Myocyte (in vitro differentiated cells): ENCODE measurements around the gene MCM9. TPM values are rescaled to one million over a fixed set of nuclear protein-coding genes. Genes with fewer than 3 reads are reported as not detected.
A peak's percentile ranks its signal among the peaks of the same experiment; 100 is the strongest.

Source experiments
- DNase-seq: peaks from one replicate; pipeline ENCODE4 v3.0.0-alpha.2; 2012; ENCODE audit warnings: low read depth
- polyA plus RNA-seq: library from polyadenylated mRNA; unstranded; fragments of >200 nt; gene quantifications from one replicate; pipeline ENCODE4 v1.2.1, GENCODE V29; 2012; ENCODE audit warnings: missing spikeins
- total RNA-seq: library from RNA; depleted of rRNA; stranded (reverse); fragments of >200 nt; gene quantifications from 2 replicates; pipeline ENCODE4 v1.2.3, GENCODE V29; 2014

Gene MCM9
- total RNA-seq, result 11.5 and 18.5 TPM in 2 replicates
- 6.5 TPM for polyA plus RNA-seq

GRCh38 chr6:118934461-118935330 lies at the start of gene MCM9:
MCM9 (minus strand) TSS chr6:118935159; CDS start chr6:118931723, 3,436 bp downstream.
- DNase-seq, result peak; percentile 96

GRCh38 chr6:118984342-118984741 lies 49.4 kb upstream of the MCM9 start:
- DNase-seq, result no peak

GRCh38 chr6:118982575-118982911 lies 47.6 kb upstream of the MCM9 start:
- DNase-seq, result no peak

DNA sequence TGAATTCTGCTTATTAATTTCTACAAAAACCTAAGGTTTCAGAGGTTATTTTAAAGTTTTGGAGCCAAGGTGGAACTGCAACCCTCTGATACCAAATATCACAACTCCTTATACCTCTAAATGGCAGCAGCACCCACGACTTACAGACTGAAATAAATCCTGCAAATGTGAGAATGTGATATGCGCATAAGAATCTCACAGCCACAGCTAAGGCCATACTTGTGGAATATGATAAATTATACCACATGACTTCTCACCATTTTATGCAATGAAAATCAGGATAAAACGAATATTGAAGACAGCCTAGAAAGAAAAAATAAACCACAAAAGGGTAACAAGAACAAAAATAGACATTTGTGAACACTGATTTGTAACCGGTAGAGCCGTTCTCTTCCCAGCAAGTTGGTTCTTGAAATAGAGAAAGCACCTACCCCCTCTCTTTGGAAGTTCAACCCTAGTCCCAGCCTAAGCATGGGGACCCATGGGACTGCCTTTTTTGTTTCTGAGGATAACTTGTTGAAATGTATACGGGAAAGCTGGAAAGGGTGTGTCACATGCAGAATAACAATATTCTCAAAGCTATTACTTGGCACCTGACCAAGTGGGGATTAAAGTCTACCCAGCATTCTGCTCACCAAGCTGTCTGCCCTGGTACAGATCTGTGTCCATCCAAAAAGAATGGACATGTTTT lies 47.1 kb upstream of the MCM9 start:
- DNase-seq, result peak; percentile 10

- DNase-seq, result peak; percentile 59
These were observed 45.1 kb upstream of the MCM9 start for GRCh38 chr6:118980063-118980462.

DNA sequence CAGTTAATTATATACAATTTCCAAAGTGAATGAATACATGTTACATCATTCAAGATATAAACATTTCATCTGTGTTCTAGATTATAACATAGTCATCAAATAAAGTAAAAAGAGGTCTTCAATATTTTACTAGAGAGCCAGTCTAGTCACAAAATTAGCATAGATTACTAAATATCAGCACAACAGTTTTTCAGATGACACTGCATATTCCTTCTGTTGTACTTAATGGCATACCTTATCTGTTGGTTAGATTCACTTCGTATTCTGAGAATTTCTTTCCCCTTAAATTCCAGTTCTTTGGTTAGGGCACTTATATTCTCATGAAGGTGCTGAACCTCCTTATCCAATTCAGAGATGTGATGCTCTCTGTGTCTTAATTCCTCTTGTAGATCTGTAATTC lies 39.8 kb upstream of the MCM9 start:
- no peak for DNase-seq

- DNase-seq, result no peak
These were observed 36.7 kb upstream of the MCM9 start for GRCh38 chr6:118971682-118972081.

- no peak for DNase-seq
These were observed 35.9 kb upstream of the MCM9 start for GRCh38 chr6:118970866-118971265.

DNA sequence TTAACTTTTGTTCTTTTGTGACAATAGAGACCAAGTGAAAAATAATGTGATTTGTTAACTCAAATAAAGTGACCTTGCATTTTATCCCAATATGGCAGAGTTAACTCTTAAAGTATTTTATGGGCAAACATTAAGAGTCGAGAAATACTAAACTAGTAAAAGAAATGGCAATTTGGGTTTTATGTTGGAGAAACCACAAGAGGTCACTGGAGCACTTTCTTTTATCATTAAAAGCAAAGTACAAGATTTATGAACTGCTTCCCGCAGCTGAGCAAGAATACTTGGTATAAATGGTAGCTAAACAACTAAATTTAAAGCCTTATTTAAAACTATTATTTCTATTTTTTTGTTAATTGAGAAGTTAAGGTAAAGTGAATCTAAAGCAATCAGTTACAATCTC lies 33.5 kb upstream of the MCM9 start:
- DNase-seq, result peak; percentile 59

GRCh38 chr6:118967239-118967638 lies 32.3 kb upstream of the MCM9 start:
- DNase-seq, result no peak

DNA sequence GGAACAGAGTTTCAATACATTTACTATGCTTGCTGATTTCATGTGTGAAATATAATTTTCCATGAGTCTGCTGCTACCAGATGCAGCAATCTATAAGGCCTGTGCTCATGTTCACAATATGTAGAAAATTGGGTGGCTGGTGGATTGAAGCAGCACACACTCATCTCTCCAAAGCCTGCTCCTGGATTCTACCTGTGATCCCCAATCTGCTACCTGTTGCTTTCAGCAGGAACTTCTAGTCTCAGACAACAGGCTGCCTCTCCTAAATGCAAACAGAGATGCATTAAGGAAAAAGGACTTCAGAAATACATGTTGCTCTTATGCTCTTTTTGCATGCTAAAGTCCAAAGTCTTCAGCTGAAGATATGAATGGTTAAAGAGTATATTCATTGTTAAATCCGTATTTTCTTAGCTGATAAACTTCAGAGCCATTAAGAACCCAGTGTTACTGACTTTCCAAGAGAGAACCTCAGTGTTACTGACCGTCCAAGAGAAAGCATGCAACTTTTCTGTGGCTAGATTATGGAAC lies 30.9 kb upstream of the MCM9 start:
- DNase-seq, result no peak

DNA sequence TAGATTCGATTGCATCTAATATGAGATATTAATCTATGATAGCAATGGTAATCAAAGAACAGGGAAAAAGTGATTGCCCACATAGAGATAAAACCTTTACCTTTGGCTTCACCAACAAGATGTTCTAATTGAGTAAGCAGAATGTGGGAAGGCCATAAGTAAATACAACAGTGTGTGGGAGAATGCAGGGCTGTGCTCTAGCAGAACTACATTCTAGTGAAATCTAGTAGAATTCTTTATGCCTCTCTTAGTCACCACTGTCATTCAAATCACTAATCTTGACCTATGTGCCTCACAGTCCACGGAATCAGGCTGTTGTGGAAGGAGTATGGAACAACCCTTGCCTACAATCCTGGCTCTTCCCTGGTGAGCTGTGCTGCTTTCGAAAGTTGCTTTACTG lies 30.4 kb upstream of the MCM9 start:
- no peak for DNase-seq

- peak; percentile 22 for DNase-seq
These were observed 28.0 kb upstream of the MCM9 start for GRCh38 chr6:118963003-118963402.

GRCh38 chr6:118959903-118960302 lies 24.9 kb upstream of the MCM9 start:
- DNase-seq, result no peak

DNA sequence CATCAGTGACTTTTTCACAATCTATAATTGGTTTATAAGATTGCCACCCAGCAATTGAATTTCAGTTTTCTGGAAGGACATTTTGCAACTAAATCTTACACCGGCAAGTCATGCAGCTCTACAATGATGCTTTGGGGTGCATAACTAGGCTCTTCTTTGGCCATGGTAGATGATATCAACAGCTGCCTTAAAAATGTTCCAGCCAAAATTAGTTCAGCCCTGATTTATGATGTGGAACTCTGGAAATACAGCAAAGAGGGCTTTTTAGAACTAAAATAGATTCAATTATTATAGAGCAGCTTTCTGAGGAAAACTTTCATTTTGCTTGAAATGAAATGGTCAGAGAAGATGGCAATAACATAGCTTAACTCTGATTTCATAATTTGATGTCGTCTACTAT lies 18.4 kb upstream of the MCM9 start:
- DNase-seq, result peak; percentile 16

- DNase-seq, result no peak
These were observed 17.7 kb upstream of the MCM9 start for GRCh38 chr6:118952683-118953082.

- no peak for DNase-seq
These were observed 10.3 kb upstream of the MCM9 start for GRCh38 chr6:118945217-118945616.

GRCh38 chr6:118940770-118941169 lies 5.8 kb upstream of the MCM9 start:
- peak; percentile 28 for DNase-seq

- DNase-seq, result no peak
These were observed 4.7 kb upstream of the MCM9 start for GRCh38 chr6:118939683-118940082.

GRCh38 chr6:118935978-118936703 lies 1.2 kb upstream of the MCM9 start:
- DNase-seq, result peak; percentile 4

GRCh38 chr6:118935331-118935668 lies 341 bp upstream of the MCM9 start:
- no peak for DNase-seq
